Lower leg skin (tissue), 4 donors: Measurements from ENCODE around the gene CABCOCO1. TPM values are rescaled to one million over a fixed set of nuclear protein-coding genes. Genes with fewer than 3 reads are reported as not detected.

ENCODE experiments used
- DNase-seq, 2 donors: peaks; one replicate each; pipeline ENCODE4 v3.0.0-alpha.2; 2019; ENCODE audit warnings: low spot score in 2 of 2
- H3K4me3 ChIP-seq: fragments of 200-600 bp; sonication (generic); 2 replicates; pipeline ENCODE4 v1.5.1; 2017; ENCODE audit warnings: mild to moderate bottlenecking, low read depth; ENCODE audit not compliant: poor library complexity, severe bottlenecking
- POLR2A ChIP-seq, 2 donors: fragments of 450-650 bp; IDR thresholded peaks; one replicate each; pipeline ENCODE4 v1.6.1; 2016 to 2017; ENCODE audit warnings: antibody characterized with exemption in 2 of 2, mild to moderate bottlenecking in 1 of 2, moderate library complexity in 1 of 2
- WGBS, 2 donors: methylation state at CpG; one replicate each; pipeline ENCODE4 v1.1.5; 2018; 5-methylcytosine and 5-hydroxymethylcytosine counted together
- intact Hi-C: fragments of 100-400 bp; cut with DNase I; formaldehyde crosslinking; loops from one replicate; pipeline ENCODE4 v1.15.0; 2023; ENCODE audit warnings: low total_unique reads
- total RNA-seq, 4 donors: library from RNA; depleted of rRNA; stranded (reverse); fragments of >200 nt; gene quantifications; one replicate each; pipeline ENCODE4 v1.1.0, GENCODE V29; 2016
- TF ChIP-seq, protein P1 (sequence below), 3 donors: fragments of 450-650 bp; IDR thresholded peaks; one replicate each; pipeline ENCODE4 v1.5.1; 2016; ENCODE audit warnings: antibody characterized with exemption in 3 of 3, mild to moderate bottlenecking in 3 of 3, moderate library complexity in 2 of 3

The CABCOCO1 gene
- total RNA-seq, 4 donors from 2014 or later = 0.46 TPM; not detected in 3

GRCh38 chr10:61618388-61618961 lies 44.3 kb upstream of the CABCOCO1 start:
- no peak for TF ChIP-seq POLR2A (IDR thresholded peaks at IDR 0.05)
- TF ChIP-seq, protein P1, sequence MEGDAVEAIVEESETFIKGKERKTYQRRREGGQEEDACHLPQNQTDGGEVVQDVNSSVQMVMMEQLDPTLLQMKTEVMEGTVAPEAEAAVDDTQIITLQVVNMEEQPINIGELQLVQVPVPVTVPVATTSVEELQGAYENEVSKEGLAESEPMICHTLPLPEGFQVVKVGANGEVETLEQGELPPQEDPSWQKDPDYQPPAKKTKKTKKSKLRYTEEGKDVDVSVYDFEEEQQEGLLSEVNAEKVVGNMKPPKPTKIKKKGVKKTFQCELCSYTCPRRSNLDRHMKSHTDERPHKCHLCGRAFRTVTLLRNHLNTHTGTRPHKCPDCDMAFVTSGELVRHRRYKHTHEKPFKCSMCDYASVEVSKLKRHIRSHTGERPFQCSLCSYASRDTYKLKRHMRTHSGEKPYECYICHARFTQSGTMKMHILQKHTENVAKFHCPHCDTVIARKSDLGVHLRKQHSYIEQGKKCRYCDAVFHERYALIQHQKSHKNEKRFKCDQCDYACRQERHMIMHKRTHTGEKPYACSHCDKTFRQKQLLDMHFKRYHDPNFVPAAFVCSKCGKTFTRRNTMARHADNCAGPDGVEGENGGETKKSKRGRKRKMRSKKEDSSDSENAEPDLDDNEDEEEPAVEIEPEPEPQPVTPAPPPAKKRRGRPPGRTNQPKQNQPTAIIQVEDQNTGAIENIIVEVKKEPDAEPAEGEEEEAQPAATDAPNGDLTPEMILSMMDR (IDR thresholded peaks at IDR 0.05) = no peak
- DNase-seq = no peak
- H3K4me3 ChIP-seq = no peak overlapping the region
- intact Hi-C loops = no loop called here
- 69 to 75% methylated on average over 2 of the region's 2 CpGs for WGBS, 2 donors

DNA sequence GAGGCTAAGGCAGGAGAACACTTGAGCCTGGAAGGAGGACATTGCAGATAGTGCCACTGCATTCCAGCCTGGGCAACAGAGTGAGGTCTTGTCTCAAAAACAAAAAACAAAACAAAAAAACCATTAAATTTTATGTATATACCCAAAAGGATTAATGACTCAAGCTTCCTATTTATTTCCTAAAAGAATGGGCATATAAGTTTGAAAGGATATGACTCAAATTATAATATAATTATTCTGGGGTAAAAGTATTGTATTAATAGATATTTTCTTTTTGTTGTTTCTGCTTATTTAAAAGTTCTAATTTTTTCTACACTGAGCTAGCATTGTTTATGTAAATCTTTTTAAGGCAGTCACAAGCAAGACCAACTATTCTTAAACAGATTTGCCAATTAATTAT lies 42.2 kb upstream of the CABCOCO1 start:
- intact Hi-C loops = no loop called here
- TF ChIP-seq, protein P1 (IDR thresholded peaks at IDR 0.05) = no peak
- no peak for TF ChIP-seq POLR2A (IDR thresholded peaks at IDR 0.05)
- no peak for DNase-seq
- H3K4me3 ChIP-seq = no peak overlapping the region

- TF ChIP-seq, protein P1 (IDR thresholded peaks at IDR 0.05) = no peak
- no peak for TF ChIP-seq POLR2A (IDR thresholded peaks at IDR 0.05)
- WGBS, 2 donors = 68 to 73% methylated on average over 10 of the region's 10 CpGs
- intact Hi-C loops = no loop called here
- no peak for DNase-seq
- no peak overlapping the region for H3K4me3 ChIP-seq
Measured at GRCh38 chr10:61621605-61622051, 41.1 kb upstream of the CABCOCO1 start.

- WGBS, 2 donors = 51 to 55% methylated on average over 4 of the region's 4 CpGs
- DNase-seq = no peak
- TF ChIP-seq, protein P1 (IDR thresholded peaks at IDR 0.05) = no peak
- no peak for TF ChIP-seq POLR2A (IDR thresholded peaks at IDR 0.05)
- H3K4me3 ChIP-seq = no peak overlapping the region
- intact Hi-C loops = no loop called here
Measured at GRCh38 chr10:61623161-61623560, 39.6 kb upstream of the CABCOCO1 start.

GRCh38 chr10:61626209-61626608 lies 36.5 kb upstream of the CABCOCO1 start:
- WGBS, 2 donors = 92 to 100% methylated on average over 2 of the region's 2 CpGs
- TF ChIP-seq, protein P1 (IDR thresholded peaks at IDR 0.05) = no peak
- TF ChIP-seq POLR2A (IDR thresholded peaks at IDR 0.05) = no peak
- DNase-seq = no peak
- H3K4me3 ChIP-seq = no peak overlapping the region
- intact Hi-C loops = no loop called here

DNA sequence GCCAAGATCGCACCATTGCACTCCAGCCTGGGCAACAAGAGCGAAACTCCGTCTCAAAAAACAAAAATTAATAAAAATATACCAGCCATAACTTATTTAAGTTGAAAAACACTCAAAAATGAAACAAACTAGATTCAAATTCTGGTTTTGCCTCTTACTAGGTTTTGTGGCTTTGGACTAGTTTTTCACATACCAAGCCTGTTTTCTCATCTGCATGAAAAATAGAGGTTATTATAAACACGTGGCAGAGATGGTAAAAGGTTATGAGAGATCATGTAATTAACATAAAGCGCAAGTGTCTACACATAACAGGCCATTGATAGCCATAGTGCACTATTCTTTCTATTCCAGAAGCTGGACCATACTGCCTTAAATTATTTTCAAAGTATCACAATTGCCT lies 35.5 kb upstream of the CABCOCO1 start:
- 79 to 85% methylated on average over 5 of the region's 5 CpGs for WGBS, 2 donors
- intact Hi-C loops = no loop called here
- H3K4me3 ChIP-seq = no peak overlapping the region
- no peak for DNase-seq
- TF ChIP-seq POLR2A (IDR thresholded peaks at IDR 0.05) = no peak
